Measurements from ENCODE around the gene SEMA3B. TPM values are rescaled to one million over a fixed set of nuclear protein-coding genes. Genes with fewer than 3 reads are reported as not detected.

Gene SEMA3B
- total RNA-seq, 1 experiment from 2014 or later, result 0.43 TPM

GRCh38 chr3:50268276-50268675 is 671 bp upstream of the SEMA3B start:
- H3K4me3 ChIP-seq (ENCODE audit: low read depth, low read length, poor library complexity, severe bottlenecking), result no peak overlapping the region
- H3K9me3 ChIP-seq (ENCODE audit: low read depth, low read length, poor library complexity, severe bottlenecking), result no peaks in the 10 kb centered on the region
- H3K27ac ChIP-seq (ENCODE audit: low read depth, low read length, poor library complexity, severe bottlenecking), result no peak overlapping the region
- no peaks in the 10 kb centered on the region for H3K36me3 ChIP-seq (ENCODE audit: insufficient read depth, low read length, poor library complexity, severe bottlenecking)
- CTCF ChIA-PET, result no interaction called here
- POLR2A ChIA-PET (ENCODE audit: low non-redundant PET), result no interaction called here
- intact Hi-C loops (cut with micrococcal nuclease; ENCODE audit: unreplicated experiment), result loop anchor here (10.0 kb wide), 1 partner anchor 143 kb away; no protein-coding TSS in a partner anchor
- H3K4me1 ChIP-seq (ENCODE audit: insufficient read depth, low read length, poor library complexity, severe bottlenecking), result peaks cover 20% of the 10 kb centered on the region
- DNase-seq (ENCODE audit: low spot score), result no peak
- H3K27me3 ChIP-seq (replicated peaks; ENCODE audit: insufficient read depth, low read depth, low read length, poor library complexity), result peaks cover 2% of the 10 kb centered on the region
- BruUV-seq (replicated peaks), result no TSS peak
- TF ChIP-seq CTCF (conservative IDR thresholded peaks at IDR 0.05; ENCODE audit: low read depth, low read length) (no peak), EZH2 (IDR thresholded peaks at IDR 0.05; ENCODE audit: borderline replicate concordance, low read depth, low read length, poor library complexity, severe bottlenecking) (no peak)

GRCh38 chr3:50269460-50269859 is 513 bp downstream of the SEMA3B start:
- Histone ChIP-seq H3K4me3 (ENCODE audit: low read depth, low read length, poor library complexity, severe bottlenecking) (no peak overlapping the region), H3K4me1 (ENCODE audit: insufficient read depth, low read length, poor library complexity, severe bottlenecking) (peaks cover 16% of the 10 kb centered on the region), H3K27me3 (replicated peaks; ENCODE audit: insufficient read depth, low read depth, low read length, poor library complexity) (peaks cover 4% of the 10 kb centered on the region), H3K36me3 (ENCODE audit: insufficient read depth, low read length, poor library complexity, severe bottlenecking) (no peaks in the 10 kb centered on the region), H3K9me3 (ENCODE audit: low read depth, low read length, poor library complexity, severe bottlenecking) (no peaks in the 10 kb centered on the region), H3K27ac (ENCODE audit: low read depth, low read length, poor library complexity, severe bottlenecking) (no peak overlapping the region)
- intact Hi-C loops (cut with micrococcal nuclease; ENCODE audit: unreplicated experiment), result loop anchor here (10.0 kb wide), 1 partner anchor 145 kb away; no protein-coding TSS in a partner anchor
- no peak for TF ChIP-seq CTCF (conservative IDR thresholded peaks at IDR 0.05; ENCODE audit: low read depth, low read length)
- no peak for TF ChIP-seq EZH2 (IDR thresholded peaks at IDR 0.05; ENCODE audit: borderline replicate concordance, low read depth, low read length, poor library complexity, severe bottlenecking)
- POLR2A ChIA-PET (ENCODE audit: low non-redundant PET), result no interaction called here
- no peak for DNase-seq (ENCODE audit: low spot score)
- CTCF ChIA-PET, result no interaction called here
- BruUV-seq (replicated peaks), result no TSS peak

- ChIA-PET POLR2A (ENCODE audit: low non-redundant PET) (no interaction called here), CTCF (no interaction called here)
- Histone ChIP-seq H3K9me3 (ENCODE audit: low read depth, low read length, poor library complexity, severe bottlenecking) (no peaks in the 10 kb centered on the region), H3K4me3 (ENCODE audit: low read depth, low read length, poor library complexity, severe bottlenecking) (no peak overlapping the region), H3K27ac (ENCODE audit: low read depth, low read length, poor library complexity, severe bottlenecking) (no peak overlapping the region), H3K4me1 (ENCODE audit: insufficient read depth, low read length, poor library complexity, severe bottlenecking) (peaks cover 11% of the 10 kb centered on the region), H3K27me3 (replicated peaks; ENCODE audit: insufficient read depth, low read depth, low read length, poor library complexity) (peaks cover 4% of the 10 kb centered on the region), H3K36me3 (ENCODE audit: insufficient read depth, low read length, poor library complexity, severe bottlenecking) (no peaks in the 10 kb centered on the region)
- no peak for DNase-seq (ENCODE audit: low spot score)
- no TSS peak for BruUV-seq (replicated peaks)
- intact Hi-C loops (cut with micrococcal nuclease; ENCODE audit: unreplicated experiment), result loop anchor here (10.0 kb wide), 1 partner anchor 145 kb away; no protein-coding TSS in a partner anchor
- TF ChIP-seq CTCF (conservative IDR thresholded peaks at IDR 0.05; ENCODE audit: low read depth, low read length) (no peak), EZH2 (IDR thresholded peaks at IDR 0.05; ENCODE audit: borderline replicate concordance, low read depth, low read length, poor library complexity, severe bottlenecking) (no peak)
These were observed 1.0 kb downstream of the SEMA3B start for GRCh38 chr3:50269977-50270413.
